Spleen (tissue), 11 donors: ENCODE measurements around the gene GLOD5. TPM values are rescaled to one million over a fixed set of nuclear protein-coding genes. Genes with fewer than 3 reads are reported as not detected.

Experiments
- DNase-seq: peaks from one replicate; pipeline ENCODE4 v3.0.0-alpha.2; 2020
- H3K27ac ChIP-seq, 8 donors: fragments of 200-600 bp; sonication (generic) in 7 of 8; 1 replicate in 4 of 8; 2 replicates in 4 of 8; pipeline versions ENCODE4 v1.5.0 to v1.8.0; 2016 to 2021; ENCODE audit warnings: inconsistent platforms in 4 of 8, mild to moderate bottlenecking in 4 of 8, moderate library complexity in 1 of 8
- H3K27me3 ChIP-seq, 7 donors: fragments of 200-600 bp; sonication (generic) in 6 of 7; replicated peaks in 1 of 7; 1 replicate in 4 of 7; 2 replicates in 3 of 7; pipeline versions ENCODE4 v1.5.0 to v1.8.0; 2016 to 2021; ENCODE audit warnings: inconsistent platforms in 3 of 7, mild to moderate bottlenecking in 1 of 7
- H3K36me3 ChIP-seq, 6 donors: fragments of 200-600 bp; sonication (generic) in 5 of 6; 1 replicate in 4 of 6; 2 replicates in 2 of 6; pipeline versions ENCODE4 v1.5.0 to v1.8.0; 2016 to 2021; ENCODE audit warnings: inconsistent platforms in 2 of 6
- H3K4me1 ChIP-seq, 6 donors: fragments of 200-600 bp; sonication (generic) in 5 of 6; 1 replicate in 3 of 6; 2 replicates in 3 of 6; pipeline versions ENCODE4 v1.5.0 to v1.8.0; 2016 to 2021; ENCODE audit warnings: inconsistent platforms in 3 of 6
- H3K4me3 ChIP-seq, 8 donors: fragments of 200-600 bp; sonication (generic) in 7 of 8; 1 replicate in 4 of 8; 2 replicates in 4 of 8; pipeline versions ENCODE4 v1.5.0 to v1.8.0; 2016 to 2021; ENCODE audit warnings: inconsistent platforms in 4 of 8, mild to moderate bottlenecking in 4 of 8, moderate library complexity in 2 of 8
- H3K9me3 ChIP-seq, 8 donors: fragments of 200-600 bp; sonication (generic) in 7 of 8; 1 replicate in 4 of 8; 2 replicates in 4 of 8; pipeline versions ENCODE4 v1.5.0 to v1.8.0; 2016 to 2021; ENCODE audit warnings: inconsistent platforms in 4 of 8
- POLR2A ChIP-seq, 3 donors: fragments of 450-650 bp; IDR thresholded peaks; one replicate each; pipeline ENCODE4 v1.5.1; 2017; ENCODE audit warnings: antibody characterized with exemption in 3 of 3, mild to moderate bottlenecking in 1 of 3
- POLR2AphosphoS5 ChIP-seq, 3 donors: sonication (generic); formaldehyde crosslinking; IDR thresholded peaks; one replicate each; pipeline ENCODE4 v1.5.1; 2017; ENCODE audit warnings: antibody characterized with exemption in 3 of 3
- WGBS, 5 donors: extraction: QIAGEN DNeasy Blood & Tissue Kit in 3 of 5; methylation state at CpG; one replicate each; pipeline versions ENCODE4 v1.1.5 to v1.1.7; 2013 to 2018; 5-methylcytosine and 5-hydroxymethylcytosine counted together
- intact Hi-C: fragments of 100-400 bp; cut with DNase I; formaldehyde crosslinking; loops from one replicate; pipeline ENCODE4 v1.15.0; 2023; ENCODE audit warnings: low total_unique reads
- polyA plus RNA-seq, 3 donors: library from polyadenylated mRNA; stranded (reverse); fragments of 200-250 nt; gene quantifications; one replicate each; pipeline ENCODE4 v1.2.1, GENCODE V29; 2013
- small RNA-seq, 4 donors: library from RNA; depleted of rRNA; stranded (forward); fragments of <200 nt; gene quantifications; one replicate each; pipeline ENCODE3, GENCODE V24; 2016
- total RNA-seq, 7 donors: library from RNA; depleted of rRNA in 3 of 7; stranded (reverse); fragments of >200 nt in 3 of 7; fragmentation: NEBNext Ultra II Directional in 4 of 7; extraction: Animal tissue kit (Norgen Biotek cat#: 25700) in 4 of 7; gene quantifications; one replicate each; pipeline versions ENCODE4 v1.1.0 to v1.2.1, GENCODE V29; 2016 to 2021
- TF ChIP-seq, protein P1 (sequence below), 11 experiments: fragments of 200-600 bp in 7 of 11; fragments of 450-650 bp in 4 of 11; sonication (generic) in 4 of 11; IDR thresholded peaks in 8 of 11; conservative IDR thresholded peaks in 3 of 11; 1 replicate in 7 of 11; 2 replicates in 4 of 11; pipeline versions ENCODE4 v1.4.0 to v1.8.0; 2016 to 2021; ENCODE audit warnings: antibody characterized with exemption in 11 of 11, inconsistent platforms in 4 of 11, mild to moderate bottlenecking in 1 of 11
- donor health status: healthy with polysubstance abuse.
- donor health status: DM: no; HTN: no; CAD: no; lungs with moderate emphysema.
- donor health status: DM: no; HTN: no; CAD: no.
- donor health status: Bipolar disorder and iron deficiency.
- donor health status: healthy.
- donor health status: DM: no; HTN: no; CAD: no.
- donor health status: DM: yes; HTN: yes; CAD: no.

Gene GLOD5
- total and polyA plus RNA-seq, 10 donors, result not detected

DNA sequence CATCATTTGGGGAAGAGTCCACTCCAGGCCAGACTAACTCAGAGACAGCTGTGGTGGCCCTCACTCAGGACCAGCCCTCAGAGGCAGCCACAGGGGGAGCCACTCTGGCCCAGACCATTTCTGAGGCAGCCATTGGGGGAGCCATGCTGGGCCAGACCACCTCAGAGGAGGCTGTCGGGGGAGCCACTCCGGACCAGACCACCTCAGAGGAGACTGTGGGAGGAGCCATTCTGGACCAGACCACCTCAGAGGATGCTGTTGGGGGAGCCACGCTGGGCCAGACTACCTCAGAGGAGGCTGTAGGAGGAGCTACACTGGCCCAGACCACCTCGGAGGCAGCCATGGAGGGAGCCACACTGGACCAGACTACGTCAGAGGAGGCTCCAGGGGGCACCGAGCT is 61.5 kb downstream of the GLOD5 start:
- WGBS, 5 donors, result 63 to 93% (median 81%) methylated on average over 1 to 6 of the region's 6 CpGs; no CpG with 5 or more reads in 1 of the 5 donors

More for the DNA sequence above, 61.5 kb downstream of the GLOD5 start:
- intact Hi-C loops, result no loop called here
- Histone ChIP-seq H3K27ac (no peak overlapping the region), H3K4me1 (peaks cover 0 to 15% (median 8%) of the 10 kb centered on the region in 6 donors), H3K9me3 (peaks cover 0 to 8% (median 0%) of the 10 kb centered on the region in 8 donors), H3K27me3 (peaks cover 0 to 38% (median 13%) of the 10 kb centered on the region in 7 donors), H3K36me3 (peaks cover 0 to 80% (median 5%) of the 10 kb centered on the region in 6 donors), H3K4me3 (no peak overlapping the region)
- no peak for TF ChIP-seq POLR2AphosphoS5 (IDR thresholded peaks at IDR 0.05)
- TF ChIP-seq, protein P1, sequence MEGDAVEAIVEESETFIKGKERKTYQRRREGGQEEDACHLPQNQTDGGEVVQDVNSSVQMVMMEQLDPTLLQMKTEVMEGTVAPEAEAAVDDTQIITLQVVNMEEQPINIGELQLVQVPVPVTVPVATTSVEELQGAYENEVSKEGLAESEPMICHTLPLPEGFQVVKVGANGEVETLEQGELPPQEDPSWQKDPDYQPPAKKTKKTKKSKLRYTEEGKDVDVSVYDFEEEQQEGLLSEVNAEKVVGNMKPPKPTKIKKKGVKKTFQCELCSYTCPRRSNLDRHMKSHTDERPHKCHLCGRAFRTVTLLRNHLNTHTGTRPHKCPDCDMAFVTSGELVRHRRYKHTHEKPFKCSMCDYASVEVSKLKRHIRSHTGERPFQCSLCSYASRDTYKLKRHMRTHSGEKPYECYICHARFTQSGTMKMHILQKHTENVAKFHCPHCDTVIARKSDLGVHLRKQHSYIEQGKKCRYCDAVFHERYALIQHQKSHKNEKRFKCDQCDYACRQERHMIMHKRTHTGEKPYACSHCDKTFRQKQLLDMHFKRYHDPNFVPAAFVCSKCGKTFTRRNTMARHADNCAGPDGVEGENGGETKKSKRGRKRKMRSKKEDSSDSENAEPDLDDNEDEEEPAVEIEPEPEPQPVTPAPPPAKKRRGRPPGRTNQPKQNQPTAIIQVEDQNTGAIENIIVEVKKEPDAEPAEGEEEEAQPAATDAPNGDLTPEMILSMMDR (IDR thresholded peaks at IDR 0.05 in 8 of 11, conservative IDR thresholded peaks at IDR 0.05 in 3 of 11), result no peak
- no peak for TF ChIP-seq POLR2A (IDR thresholded peaks at IDR 0.05)
- no peak for DNase-seq

Small RNA genes lying within 50 kb of the gene (small RNA-seq; reads per million reads assigned to genes)
- gene RNU6-1056P, result 0 reads per million in 4 donors
- gene RNU6-29P, result 0 reads per million in 4 donors

Other genes with a start within 250 kb of the GLOD5 start
- 10 to 100 TPM; 25.1 to 36.3 (median 32.0) TPM for gene EBP, start 239.9 kb upstream of the GLOD5 start, total RNA-seq
- 10 to 100 TPM; 46.4 to 62.3 (median 57.8) TPM for gene EBP, start 239.9 kb upstream of the GLOD5 start, polyA plus RNA-seq
- gene TBC1D25, start 222.0 kb upstream of the GLOD5 start, total RNA-seq, result 10 to 100 TPM; 12.4 to 19.1 (median 16.2) TPM
- gene TBC1D25, start 222.0 kb upstream of the GLOD5 start, polyA plus RNA-seq, result 1 to 10 TPM; 4.0 to 8.3 (median 6.1) TPM
- 100 to 1,000 TPM; 155 to 361 (median 203) TPM for gene RBM3, start 187.3 kb upstream of the GLOD5 start, total RNA-seq
- 100 to 1,000 TPM; 162 to 224 (median 198) TPM for gene RBM3, start 187.3 kb upstream of the GLOD5 start, polyA plus RNA-seq
- 100 to 1,000 TPM in 1 of 7 donors, 10 to 100 TPM in 6; 61.2 to 116 (median 81.8) TPM for gene WDR13, start 164.3 kb upstream of the GLOD5 start, total RNA-seq
- gene WDR13, start 164.3 kb upstream of the GLOD5 start, polyA plus RNA-seq, result 100 to 1,000 TPM in 2 of 3 donors, 10 to 100 TPM in 1; 90.4 to 200 (median 162) TPM
- gene WAS, start 77.9 kb upstream of the GLOD5 start, total RNA-seq, result 100 to 1,000 TPM in 5 of 7 donors, 10 to 100 TPM in 2; 99.3 to 169 (median 107) TPM
- gene WAS, start 77.9 kb upstream of the GLOD5 start, polyA plus RNA-seq, result 10 to 100 TPM; 53.5 to 64.8 (median 56.2) TPM
- 1 to 10 TPM; 6.2 to 9.2 (median 7.4) TPM for gene SUV39H1, start 65.0 kb upstream of the GLOD5 start, total RNA-seq
- gene SUV39H1, start 65.0 kb upstream of the GLOD5 start, polyA plus RNA-seq, result 1 to 10 TPM; 4.0 to 6.7 (median 4.9) TPM
- 1 to 10 TPM in 6 of 7 donors, under 1 TPM in 1; 0.38 to 5.5 (median 1.5) TPM for gene GATA1, start 24.8 kb downstream of the GLOD5 start, total RNA-seq
- gene GATA1, start 24.8 kb downstream of the GLOD5 start, polyA plus RNA-seq, result under 1 TPM; 0.15 to 0.61 (median 0.22) TPM
- gene HDAC6, start 40.3 kb downstream of the GLOD5 start, total RNA-seq, result 100 to 1,000 TPM in 1 of 7 donors, 10 to 100 TPM in 6; 63.8 to 103 (median 82.9) TPM
- 10 to 100 TPM; 33.9 to 79.7 (median 78.2) TPM for gene HDAC6, start 40.3 kb downstream of the GLOD5 start, polyA plus RNA-seq
- under 1 TPM in 1 of 7 donors, not detected in 6; 0.79 TPM for gene ERAS, start 64.8 kb downstream of the GLOD5 start, total RNA-seq
- under 1 TPM in 2 of 3 donors, not detected in 1; 0.08 to 0.10 TPM for gene ERAS, start 64.8 kb downstream of the GLOD5 start, polyA plus RNA-seq
- under 1 TPM in 3 of 7 donors, not detected in 4; 0.47 to 0.74 (median 0.70) TPM for gene PCSK1N, start 73.9 kb downstream of the GLOD5 start, total RNA-seq
- gene PCSK1N, start 73.9 kb downstream of the GLOD5 start, polyA plus RNA-seq, result under 1 TPM; 0.10 to 0.36 (median 0.11) TPM
- gene TIMM17B, start 136.0 kb downstream of the GLOD5 start, total RNA-seq, result 10 to 100 TPM; 29.3 to 50.0 (median 38.2) TPM
- 10 to 100 TPM; 54.9 to 68.8 (median 59.1) TPM for gene TIMM17B, start 136.0 kb downstream of the GLOD5 start, polyA plus RNA-seq
- gene PQBP1, start 136.2 kb downstream of the GLOD5 start, total RNA-seq, result 10 to 100 TPM; 53.5 to 73.6 (median 68.6) TPM
- 10 to 100 TPM; 83.8 to 97.3 (median 92.9) TPM for gene PQBP1, start 136.2 kb downstream of the GLOD5 start, polyA plus RNA-seq
- 10 to 100 TPM; 15.0 to 20.8 (median 17.4) TPM for gene SLC35A2, start 149.9 kb downstream of the GLOD5 start, total RNA-seq
- 1 to 10 TPM; 6.2 to 8.7 (median 8.3) TPM for gene SLC35A2, start 149.9 kb downstream of the GLOD5 start, polyA plus RNA-seq
- 100 to 1,000 TPM in 6 of 7 donors, 10 to 100 TPM in 1; 89.1 to 220 (median 159) TPM for gene PIM2, start 157.3 kb downstream of the GLOD5 start, total RNA-seq
- 10 to 100 TPM; 54.2 to 86.6 (median 62.4) TPM for gene PIM2, start 157.3 kb downstream of the GLOD5 start, polyA plus RNA-seq
- gene OTUD5, start 195.9 kb downstream of the GLOD5 start, total RNA-seq, result 10 to 100 TPM; 47.2 to 65.8 (median 58.5) TPM
- 10 to 100 TPM; 29.6 to 53.2 (median 46.6) TPM for gene OTUD5, start 195.9 kb downstream of the GLOD5 start, polyA plus RNA-seq
- 1 to 10 TPM; 1.5 to 3.7 (median 2.2) TPM for gene KCND1, start 210.1 kb downstream of the GLOD5 start, total RNA-seq
- 1 to 10 TPM; 1.5 to 2.3 (median 2.0) TPM for gene KCND1, start 210.1 kb downstream of the GLOD5 start, polyA plus RNA-seq
- gene GRIPAP1, start 240.5 kb downstream of the GLOD5 start, total RNA-seq, result 10 to 100 TPM; 48.0 to 93.6 (median 72.6) TPM
- gene GRIPAP1, start 240.5 kb downstream of the GLOD5 start, polyA plus RNA-seq, result 10 to 100 TPM; 20.0 to 42.2 (median 34.8) TPM